Measurements from ENCODE around the gene UQCRH. TPM values are rescaled to one million over a fixed set of nuclear protein-coding genes. Genes with fewer than 3 reads are reported as not detected.

The UQCRH gene
- total and polyA plus RNA-seq, 8 donors: 200 to 710 (median 359) TPM

DNA sequence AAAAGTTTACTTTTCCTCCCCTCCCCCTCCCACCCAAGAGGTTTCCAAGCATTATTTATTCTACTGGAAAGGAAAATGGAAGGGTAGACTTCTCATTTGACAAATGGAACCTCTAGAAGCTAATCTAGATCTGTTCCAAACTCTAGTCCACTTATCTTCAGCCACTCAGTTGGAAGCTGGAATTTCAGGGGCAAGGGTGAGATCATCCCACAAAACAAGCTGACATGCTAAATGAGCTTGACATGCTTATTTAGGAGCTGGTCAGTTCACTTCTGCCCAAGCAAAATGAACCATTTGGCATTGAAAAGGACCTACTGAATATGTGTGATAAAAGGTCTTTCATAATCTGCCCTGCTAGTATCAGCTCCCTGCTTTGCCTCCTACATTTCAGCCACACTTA lies 5.1 kb upstream of the UQCRH start:
- TF ChIP-seq, protein P1, sequence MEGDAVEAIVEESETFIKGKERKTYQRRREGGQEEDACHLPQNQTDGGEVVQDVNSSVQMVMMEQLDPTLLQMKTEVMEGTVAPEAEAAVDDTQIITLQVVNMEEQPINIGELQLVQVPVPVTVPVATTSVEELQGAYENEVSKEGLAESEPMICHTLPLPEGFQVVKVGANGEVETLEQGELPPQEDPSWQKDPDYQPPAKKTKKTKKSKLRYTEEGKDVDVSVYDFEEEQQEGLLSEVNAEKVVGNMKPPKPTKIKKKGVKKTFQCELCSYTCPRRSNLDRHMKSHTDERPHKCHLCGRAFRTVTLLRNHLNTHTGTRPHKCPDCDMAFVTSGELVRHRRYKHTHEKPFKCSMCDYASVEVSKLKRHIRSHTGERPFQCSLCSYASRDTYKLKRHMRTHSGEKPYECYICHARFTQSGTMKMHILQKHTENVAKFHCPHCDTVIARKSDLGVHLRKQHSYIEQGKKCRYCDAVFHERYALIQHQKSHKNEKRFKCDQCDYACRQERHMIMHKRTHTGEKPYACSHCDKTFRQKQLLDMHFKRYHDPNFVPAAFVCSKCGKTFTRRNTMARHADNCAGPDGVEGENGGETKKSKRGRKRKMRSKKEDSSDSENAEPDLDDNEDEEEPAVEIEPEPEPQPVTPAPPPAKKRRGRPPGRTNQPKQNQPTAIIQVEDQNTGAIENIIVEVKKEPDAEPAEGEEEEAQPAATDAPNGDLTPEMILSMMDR (IDR thresholded peaks at IDR 0.05): no peak
- TF ChIP-seq POLR2AphosphoS5 (IDR thresholded peaks at IDR 0.05): no peak

DNA sequence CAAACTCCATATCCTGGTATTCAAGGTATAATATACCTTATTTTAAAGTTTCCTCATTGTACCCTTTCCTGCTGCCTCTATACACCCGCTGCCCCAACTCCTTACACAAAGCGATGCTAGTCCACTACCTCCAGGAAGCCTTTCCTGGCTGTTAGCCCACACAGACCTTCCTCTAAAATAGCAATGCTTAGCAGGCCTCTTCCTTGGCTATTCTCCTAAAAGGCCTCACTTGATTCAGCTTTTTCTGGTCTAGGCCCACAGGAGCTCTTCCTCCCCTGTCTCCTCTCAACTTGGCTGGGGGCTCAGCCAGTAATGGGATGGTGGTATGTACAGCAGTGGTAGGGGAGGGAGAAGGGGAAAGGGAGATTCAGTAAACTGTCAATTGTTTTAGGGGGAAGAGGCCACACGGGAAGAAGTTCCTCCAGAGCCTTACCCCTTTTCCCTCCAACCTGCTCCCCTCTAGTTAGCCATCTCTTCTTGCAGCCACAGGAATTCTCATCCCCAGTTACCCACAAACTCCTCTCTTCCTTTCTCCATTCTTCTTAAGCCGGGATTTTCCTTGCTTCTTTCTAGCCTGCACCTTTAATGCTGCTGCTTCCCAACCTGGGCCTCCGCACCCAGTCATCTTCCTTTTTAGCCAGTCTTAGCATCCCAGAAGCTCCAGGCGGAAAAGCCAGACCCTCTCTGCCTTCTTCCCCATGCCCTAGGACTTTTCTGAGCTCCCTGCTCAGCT lies 2.7 kb upstream of the UQCRH start:
- WGBS, 5 donors: 25 to 39% (median 36%) methylated on average over 6 of the region's 6 CpGs
- peak in 1 of 2 donors; percentile 70 for DNase-seq
- Histone ChIP-seq H3K9me3 (no peaks in the 10 kb centered on the region), H3K36me3 (peaks cover 15 to 23% (median 22%) of the 10 kb centered on the region in 4 donors), H3K27me3 (no peaks in the 10 kb centered on the region), H3K4me3 (peak overlapping the region; percentile 81 to 95 (median 88)), H3K27ac (peak overlapping the region; percentile 90 to 100 (median 97)), H3K4me1 (peaks cover 30 to 56% (median 44%) of the 10 kb centered on the region in 4 donors)
- TF ChIP-seq, protein P1 (IDR thresholded peaks at IDR 0.05): no peak
- TF ChIP-seq POLR2AphosphoS5 (IDR thresholded peaks at IDR 0.05): no peak
- TF ChIP-seq POLR2A (IDR thresholded peaks at IDR 0.05): no peak
- no peak for TF ChIP-seq EP300 (IDR thresholded peaks at IDR 0.05)
- intact Hi-C loops (cut with DNase I; ENCODE audit: low total_unique reads): no loop called here

More for the DNA sequence above, 5.1 kb upstream of the UQCRH start:
- Histone ChIP-seq H3K4me1 (peaks cover 23 to 37% (median 28%) of the 10 kb centered on the region in 4 donors), H3K27me3 (no peaks in the 10 kb centered on the region), H3K36me3 (peaks cover 21 to 47% (median 47%) of the 10 kb centered on the region in 4 donors), H3K4me3 (no peak overlapping the region), H3K27ac (peak overlapping the region in 1 of 5 donors; percentile 27), H3K9me3 (no peaks in the 10 kb centered on the region)
- DNase-seq: no peak
- intact Hi-C loops (cut with DNase I; ENCODE audit: low total_unique reads): no loop called here

DNA sequence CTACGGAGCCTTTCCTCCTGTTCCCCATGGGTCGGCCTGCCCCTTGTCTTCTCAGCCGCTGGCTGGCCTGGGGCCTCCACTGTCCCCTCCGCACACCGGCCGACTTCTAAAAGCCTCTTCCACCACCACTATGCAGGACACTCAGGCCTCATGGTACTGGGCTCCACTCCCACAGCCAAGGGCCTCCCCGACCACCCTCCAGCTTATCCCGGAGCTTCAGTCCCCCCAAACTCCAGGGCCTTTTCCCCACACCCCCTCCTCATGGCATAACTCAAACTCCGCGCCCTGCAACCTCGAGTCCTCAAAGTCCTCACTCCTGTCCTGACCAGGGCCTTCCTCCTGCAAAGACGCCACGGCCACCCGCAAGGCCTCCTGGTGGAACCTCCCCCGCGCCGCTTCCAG lies 2.1 kb upstream of the UQCRH start:
- peaks cover 30 to 62% (median 47%) of the 10 kb centered on the region in 4 donors for H3K4me1 ChIP-seq

DNA sequence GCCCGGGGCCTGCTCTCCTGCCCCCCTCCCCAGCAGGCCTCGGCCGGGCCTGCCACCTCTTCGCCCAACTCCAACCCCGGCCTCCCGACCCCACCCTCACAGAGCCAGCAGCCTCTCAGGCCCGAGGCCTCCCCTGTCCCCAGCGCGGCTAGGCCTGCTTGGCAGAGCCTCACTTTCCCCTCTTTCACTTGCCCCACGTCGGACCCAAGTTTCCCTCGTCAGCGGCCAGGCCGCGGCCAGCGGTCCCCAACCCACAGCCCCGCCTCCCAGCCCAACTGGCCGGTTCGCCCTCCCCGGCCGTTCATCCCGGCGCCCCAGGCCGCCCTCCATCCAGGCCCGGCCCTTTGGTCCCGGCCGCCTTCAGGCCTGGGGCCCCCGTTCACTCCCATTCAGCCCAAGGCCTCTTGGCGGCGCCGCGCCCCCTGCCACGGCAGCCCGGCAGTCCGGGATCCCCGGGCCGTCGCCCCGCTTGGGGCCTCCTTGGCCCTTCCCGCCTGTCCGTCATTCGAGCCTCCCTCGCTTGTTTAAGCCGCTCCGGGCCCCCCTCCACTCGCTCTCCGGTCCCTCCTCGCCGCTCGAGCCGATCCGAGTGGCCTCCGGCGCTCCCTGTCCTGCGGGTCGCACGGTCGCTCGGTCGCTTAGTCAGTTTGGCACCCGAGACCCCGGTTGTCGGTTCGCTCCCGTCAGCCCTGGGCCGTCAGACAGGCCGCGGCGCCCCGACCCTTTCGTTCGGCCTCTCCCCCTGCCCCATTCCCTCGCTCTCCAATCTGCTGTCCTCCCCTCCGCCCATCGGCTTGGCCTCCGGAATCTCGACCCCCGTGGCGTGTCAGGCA lies 1.5 kb upstream of the UQCRH start:
- WGBS, 5 donors: 0 to 1% (median 0%) methylated on average over 40 to 79 of the region's 79 CpGs
- TF ChIP-seq, protein P1 (IDR thresholded peaks at IDR 0.05): peak in 1 of 7 experiments; percentile 14
- TF ChIP-seq POLR2AphosphoS5 (IDR thresholded peaks at IDR 0.05): no peak
- Histone ChIP-seq H3K9me3 (no peaks in the 10 kb centered on the region), H3K27me3 (no peaks in the 10 kb centered on the region), H3K4me1 (peaks cover 35 to 68% (median 50%) of the 10 kb centered on the region in 4 donors), H3K36me3 (peaks cover 10 to 12% (median 10%) of the 10 kb centered on the region in 4 donors), H3K4me3 (peak overlapping the region; percentile 81 to 95 (median 88)), H3K27ac (peak overlapping the region; percentile 90 to 100 (median 97))
- peak; percentile 48 to 86 for DNase-seq
- intact Hi-C loops (cut with DNase I; ENCODE audit: low total_unique reads): no loop called here

More for the DNA sequence above, 2.1 kb upstream of the UQCRH start:
- intact Hi-C loops (cut with DNase I; ENCODE audit: low total_unique reads): no loop called here
- Histone ChIP-seq H3K4me3 (peak overlapping the region; percentile 81 to 95 (median 88)), H3K36me3 (peaks cover 12 to 17% (median 17%) of the 10 kb centered on the region in 4 donors), H3K9me3 (no peaks in the 10 kb centered on the region), H3K27ac (peak overlapping the region; percentile 90 to 100 (median 97)), H3K27me3 (no peaks in the 10 kb centered on the region)
- TF ChIP-seq EP300 (IDR thresholded peaks at IDR 0.05) (no peak), POLR2AphosphoS5 (IDR thresholded peaks at IDR 0.05) (no peak), POLR2A (IDR thresholded peaks at IDR 0.05) (no peak)
- TF ChIP-seq, protein P1 (IDR thresholded peaks at IDR 0.05): no peak
- 2 to 9% (median 7%) methylated on average over 17 of the region's 17 CpGs for WGBS, 5 donors
- no peak for DNase-seq

Data from stomach (tissue), 9 donors.